HEK293 (cell line): ENCODE results near the gene PRKAG3.

Experiments used
- CTCF ChIA-PET: fragments of 350-600 bp; formaldehyde crosslinking; extraction: SDS; loops from one replicate; lab custom pipeline; 2021; ENCODE audit warnings: antibody characterized with exemption; lab: Yijun Ruan, JAX
- POLR2A ChIA-PET: fragments of 300-600 bp; formaldehyde crosslinking; extraction: SDS; loops from one replicate; lab custom pipeline; 2020; ENCODE audit warnings: antibody characterized with exemption, inconsistent platforms; lab: Yijun Ruan, JAX
- H3K27ac ChIP-seq: fragments of 200-500 bp; sonication (Bioruptor generic); 2 replicates; pipeline ENCODE4 v1.5.1; 2014; ENCODE audit warnings: low read depth, low read length, control low read depth, inconsistent platforms; ENCODE audit errors: extremely low read depth
- H3K36me3 ChIP-seq, 2 experiments: fragments of 200-500 bp in 1 of 2; sonication (Bioruptor generic) in 1 of 2; 1 replicate in 1 of 2; 2 replicates in 1 of 2; pipeline ENCODE4 v1.5.1; 2014 to 2017; ENCODE audit warnings: inconsistent platforms in 2 of 2, low read length in 2 of 2; ENCODE audit not compliant: control insufficient read depth in 2 of 2, insufficient read depth in 1 of 2
- H3K4me1 ChIP-seq: fragments of 200-500 bp; sonication (Bioruptor generic); 2 replicates; pipeline ENCODE4 v1.5.1; 2014; ENCODE audit warnings: mild to moderate bottlenecking, low read length, inconsistent platforms; ENCODE audit not compliant: control insufficient read depth, insufficient read depth
- H3K4me3 ChIP-seq: 2 replicates; pipeline ENCODE4 v1.5.1; 2011; ENCODE audit warnings: low read depth, mild to moderate bottlenecking, control low read depth, low read length, moderate library complexity
- H3K9me3 ChIP-seq: fragments of 200-500 bp; sonication (Bioruptor generic); 2 replicates; pipeline ENCODE4 v1.5.1; 2014; ENCODE audit warnings: low read depth, low read length, inconsistent platforms; ENCODE audit not compliant: control insufficient read depth, insufficient read depth
- AEBP2 ChIP-seq: fragments of 450-650 bp; formaldehyde crosslinking; IDR thresholded peaks from 2 replicates; pipeline ENCODE4 v1.5.1; 2016; ENCODE audit warnings: missing biosample characterization, missing genetic modification characterization, borderline replicate concordance
- BCL6B ChIP-seq: fragments of 450-650 bp; formaldehyde crosslinking; IDR thresholded peaks from 2 replicates; pipeline ENCODE4 v1.5.1; 2017; ENCODE audit warnings: missing biosample characterization, missing genetic modification characterization
- GLIS1 ChIP-seq: fragments of 450-650 bp; formaldehyde crosslinking; IDR thresholded peaks from 2 replicates; pipeline ENCODE4 v1.5.1; 2016; ENCODE audit warnings: missing biosample characterization, missing genetic modification characterization
- KLF16 ChIP-seq: fragments of 450-650 bp; formaldehyde crosslinking; IDR thresholded peaks from 2 replicates; pipeline ENCODE4 v1.5.1; 2017; ENCODE audit warnings: missing biosample characterization, missing genetic modification characterization
- KLF7 ChIP-seq: fragments of 450-650 bp; formaldehyde crosslinking; IDR thresholded peaks from 2 replicates; pipeline ENCODE4 v1.5.1; 2016; ENCODE audit warnings: missing biosample characterization, missing genetic modification characterization, borderline replicate concordance
- SP7 ChIP-seq: fragments of 450-650 bp; formaldehyde crosslinking; IDR thresholded peaks from 2 replicates; pipeline ENCODE4 v1.5.1; 2016; ENCODE audit warnings: missing biosample characterization, missing genetic modification characterization
- WT1 ChIP-seq: fragments of 450-650 bp; formaldehyde crosslinking; IDR thresholded peaks from 2 replicates; pipeline ENCODE4 v1.5.1; 2016; ENCODE audit warnings: missing biosample characterization, missing genetic modification characterization
- ZNF10 ChIP-seq: fragments of 450-650 bp; formaldehyde crosslinking; IDR thresholded peaks from 2 replicates; pipeline ENCODE4 v1.5.1; 2017; ENCODE audit warnings: missing biosample characterization, missing genetic modification characterization
- ZNF112 ChIP-seq: fragments of 450-650 bp; formaldehyde crosslinking; IDR thresholded peaks from 2 replicates; pipeline ENCODE4 v1.5.0; 2017; ENCODE audit warnings: missing biosample characterization, missing genetic modification characterization
- ZNF174 ChIP-seq: fragments of 450-650 bp; formaldehyde crosslinking; IDR thresholded peaks from 2 replicates; pipeline ENCODE4 v1.5.0; 2017; ENCODE audit warnings: missing biosample characterization, mild to moderate bottlenecking, missing genetic modification characterization
- ZNF223 ChIP-seq: fragments of 450-650 bp; formaldehyde crosslinking; IDR thresholded peaks from 2 replicates; pipeline ENCODE4 v1.5.1; 2016; ENCODE audit warnings: missing biosample characterization, missing genetic modification characterization
- ZNF354C ChIP-seq: fragments of 450-650 bp; formaldehyde crosslinking; IDR thresholded peaks from 2 replicates; pipeline ENCODE4 v1.5.1; 2016; ENCODE audit warnings: missing biosample characterization, missing genetic modification characterization, low read depth, borderline replicate concordance
- ZNF362 ChIP-seq: fragments of 450-650 bp; formaldehyde crosslinking; IDR thresholded peaks from 2 replicates; pipeline ENCODE4 v1.5.1; 2016; ENCODE audit warnings: missing biosample characterization, missing genetic modification characterization
- ZNF426 ChIP-seq: fragments of 450-650 bp; formaldehyde crosslinking; IDR thresholded peaks from 2 replicates; pipeline ENCODE4 v1.5.1; 2017; ENCODE audit warnings: missing biosample characterization, missing genetic modification characterization, mild to moderate bottlenecking, inconsistent platforms, moderate library complexity
- ZNF473 ChIP-seq: fragments of 450-650 bp; formaldehyde crosslinking; IDR thresholded peaks from 2 replicates; pipeline ENCODE4 v1.5.1; 2017; ENCODE audit warnings: missing biosample characterization, missing genetic modification characterization
- ZNF530 ChIP-seq: fragments of 450-650 bp; formaldehyde crosslinking; IDR thresholded peaks from 2 replicates; pipeline ENCODE4 v1.5.1; 2016; ENCODE audit warnings: low read depth, missing biosample characterization, missing genetic modification characterization
- ZNF600 ChIP-seq: fragments of 450-650 bp; formaldehyde crosslinking; IDR thresholded peaks from 2 replicates; pipeline ENCODE4 v1.5.1; 2016; ENCODE audit warnings: missing biosample characterization, missing genetic modification characterization
- ZNF610 ChIP-seq: fragments of 450-650 bp; formaldehyde crosslinking; IDR thresholded peaks from 2 replicates; pipeline ENCODE4 v1.5.1; 2016; ENCODE audit warnings: missing biosample characterization, missing genetic modification characterization, borderline replicate concordance
- ZNF621 ChIP-seq: fragments of 450-650 bp; formaldehyde crosslinking; IDR thresholded peaks from 2 replicates; pipeline ENCODE4 v1.5.1; 2017; ENCODE audit warnings: missing biosample characterization, missing genetic modification characterization
- ZNF658 ChIP-seq: fragments of 450-650 bp; formaldehyde crosslinking; IDR thresholded peaks from 2 replicates; pipeline ENCODE4; 2016; ENCODE audit warnings: missing biosample characterization, missing genetic modification characterization
- ZNF670 ChIP-seq: fragments of 450-650 bp; formaldehyde crosslinking; IDR thresholded peaks from 2 replicates; pipeline ENCODE4 v1.5.1; 2016; ENCODE audit warnings: missing biosample characterization, missing genetic modification characterization, low read depth
- ZNF830 ChIP-seq: fragments of 450-650 bp; IDR thresholded peaks from 2 replicates; pipeline ENCODE4 v1.5.0; 2018; ENCODE audit warnings: missing biosample characterization, missing genetic modification characterization, low read depth, mild to moderate bottlenecking, moderate library complexity
- ZSCAN5A ChIP-seq: fragments of 450-650 bp; formaldehyde crosslinking; IDR thresholded peaks from 2 replicates; pipeline ENCODE4 v1.5.1; 2016; ENCODE audit warnings: missing biosample characterization, missing genetic modification characterization

The PRKAG3 gene

GRCh38 chr2:218824004-218824403, 7.6 kb downstream of the PRKAG3 start:
- TF ChIP-seq ZNF670 (tag by site-specific recombination) (no peak), ZNF658 (tag by site-specific recombination) (no peak), WT1 (tag by site-specific recombination) (no peak), BCL6B (tag by site-specific recombination) (no peak), AEBP2 (no peak), ZNF473 (no peak), GLIS1 (tag by site-specific recombination) (no peak)
- TF ChIP-seq, all 188 proteins: peak for 0
- POLR2A ChIA-PET, result no interaction called here
- Histone ChIP-seq H3K27ac (no peak overlapping the region), H3K4me3 (no peak overlapping the region), H3K4me1 (no peaks in the 10 kb centered on the region), H3K36me3 (no peaks in the 10 kb centered on the region), H3K9me3 (no peaks in the 10 kb centered on the region)
- CTCF ChIA-PET, result no interaction called here

GRCh38 chr2:218823196-218823855, 8.3 kb downstream of the PRKAG3 start:
- Histone ChIP-seq H3K36me3 (no peaks in the 10 kb centered on the region), H3K4me1 (no peaks in the 10 kb centered on the region), H3K4me3 (no peak overlapping the region), H3K27ac (no peak overlapping the region), H3K9me3 (no peaks in the 10 kb centered on the region)
- POLR2A ChIA-PET, result no interaction called here
- TF ChIP-seq ZNF354C (tag by site-specific recombination) (no peak), ZNF426 (no peak), ZNF174 (tag by site-specific recombination) (no peak), ZNF830 (tag by site-specific recombination) (no peak)
- CTCF ChIA-PET, result interaction anchor here (0.7 kb wide), 1 partner anchor 10 kb away, joined by 3 read pairs; no protein-coding TSS in a partner anchor

GRCh38 chr2:218822622-218823021, 9.0 kb downstream of the PRKAG3 start:
- TF ChIP-seq KLF7 (tag by site-specific recombination) (no peak), ZNF10 (tag by site-specific recombination) (no peak), ZNF621 (no peak), ZNF530 (tag by site-specific recombination) (no peak)
- ChIA-PET CTCF (no interaction called here), POLR2A (no interaction called here)
- H3K27ac ChIP-seq, result no peak overlapping the region
- H3K4me3 ChIP-seq, result no peak overlapping the region
- H3K4me1 ChIP-seq, result no peaks in the 10 kb centered on the region
- no peaks in the 10 kb centered on the region for H3K9me3 ChIP-seq
- H3K36me3 ChIP-seq, result no peaks in the 10 kb centered on the region

- POLR2A ChIA-PET, result no interaction called here
- H3K4me3 ChIP-seq, result no peak overlapping the region
- no peak overlapping the region for H3K27ac ChIP-seq
- CTCF ChIA-PET, result interaction anchor here (0.6 kb wide), 1 partner anchor 51 kb away, joined by 4 read pairs; no protein-coding TSS in a partner anchor
- no peaks in the 10 kb centered on the region for H3K4me1 ChIP-seq
- H3K9me3 ChIP-seq, result no peaks in the 10 kb centered on the region
- no peaks in the 10 kb centered on the region for H3K36me3 ChIP-seq
- TF ChIP-seq ZNF600 (tag by site-specific recombination) (no peak), ZNF473 (no peak), ZNF362 (tag by site-specific recombination) (no peak), ZSCAN5A (tag by site-specific recombination) (no peak), ZNF830 (tag by site-specific recombination) (no peak), ZNF112 (tag by site-specific recombination) (no peak), KLF16 (tag by site-specific recombination) (no peak), ZNF223 (no peak), SP7 (no peak), ZNF610 (tag by site-specific recombination) (no peak)
Measured at GRCh38 chr2:218821605-218822211, 9.9 kb downstream of the PRKAG3 start.
